Neural progenitor cell (in vitro differentiated cells): ENCODE results near the gene BOLA3. TPM values are rescaled to one million over a fixed set of nuclear protein-coding genes. Genes with fewer than 3 reads are reported as not detected.

Source experiments
- DNase-seq: peaks from one replicate; pipeline ENCODE4 v3.0.0-alpha.2; 2016; ENCODE audit warnings: low spot score
- H2AFZ ChIP-seq: fragments of 200-600 bp; sonication (generic); replicated peaks from 2 replicates; pipeline ENCODE4 v1.6.1; 2016; ENCODE audit warnings: antibody characterized with exemption
- H3F3A ChIP-seq: fragments of 200-600 bp; sonication (generic); 2 replicates; pipeline ENCODE4 v1.6.1; 2016; ENCODE audit warnings: antibody characterized with exemption, low read depth
- H3K27ac ChIP-seq: fragments of 200-600 bp; sonication (generic); 2 replicates; pipeline ENCODE4 v1.5.1; 2016; ENCODE audit warnings: mild to moderate bottlenecking
- H3K27me3 ChIP-seq: fragments of 200-600 bp; sonication (generic); 2 replicates; pipeline ENCODE4 v1.6.1; 2016; ENCODE audit warnings: mild to moderate bottlenecking, moderate library complexity
- H3K36me3 ChIP-seq: fragments of 200-600 bp; sonication (generic); 2 replicates; pipeline ENCODE4 v1.5.1; 2016
- H3K4me1 ChIP-seq: fragments of 200-600 bp; sonication (generic); 2 replicates; pipeline ENCODE4 v1.6.1; 2016; ENCODE audit warnings: mixed run types
- H3K4me2 ChIP-seq: fragments of 200-600 bp; sonication (generic); 2 replicates; pipeline ENCODE4 v1.6.1; 2016
- H3K4me3 ChIP-seq: fragments of 200-600 bp; sonication (generic); 2 replicates; pipeline ENCODE4 v1.5.1; 2016
- H3K79me2 ChIP-seq: fragments of 200-600 bp; sonication (generic); 2 replicates; pipeline ENCODE4 v1.6.1; 2016; ENCODE audit warnings: low read depth
- H3K9ac ChIP-seq: fragments of 200-600 bp; sonication (generic); 2 replicates; pipeline ENCODE4 v1.6.1; 2016
- H3K9me3 ChIP-seq: fragments of 200-600 bp; sonication (generic); 2 replicates; pipeline ENCODE4 v1.5.1; 2016; ENCODE audit warnings: low read depth
- H4K20me1 ChIP-seq: fragments of 200-600 bp; sonication (generic); 2 replicates; pipeline ENCODE4 v1.6.1; 2016; ENCODE audit warnings: low read depth
- H3K27ac Mint-ChIP-seq: 3 replicates; pipeline ENCODE4 v1.8.0; 2021; ENCODE audit warnings: mixed read lengths
- H3K27me3 Mint-ChIP-seq: 2 replicates; pipeline ENCODE4 v1.8.0; 2022; ENCODE audit warnings: low read depth, mild to moderate bottlenecking, inconsistent platforms, moderate library complexity, mixed read lengths; ENCODE audit not compliant: insufficient read depth
- H3K36me3 Mint-ChIP-seq: 3 replicates; pipeline ENCODE4 v1.8.0; 2021; ENCODE audit warnings: mixed read lengths
- H3K4me1 Mint-ChIP-seq: 3 replicates; pipeline ENCODE4 v1.8.0; 2021; ENCODE audit warnings: mixed read lengths
- H3K4me3 Mint-ChIP-seq: 3 replicates; pipeline ENCODE4 v1.8.0; 2021; ENCODE audit warnings: mild to moderate bottlenecking, moderate library complexity, mixed read lengths
- H3K9me3 Mint-ChIP-seq: 3 replicates; pipeline ENCODE4 v1.8.0; 2020; ENCODE audit warnings: mixed read lengths
- CTCF ChIP-seq: fragments of 200-600 bp; sonication (generic); IDR thresholded peaks from 2 replicates; pipeline ENCODE4 v1.5.1; 2017; ENCODE audit warnings: antibody characterized with exemption, mild to moderate bottlenecking
- EZH2 ChIP-seq: fragments of 200-600 bp; sonication (generic); IDR thresholded peaks from 2 replicates; pipeline ENCODE4 v1.6.1; 2017; ENCODE audit warnings: antibody characterized with exemption, mild to moderate bottlenecking, moderate library complexity
- EZH2phosphoT487 ChIP-seq: fragments of 200-600 bp; sonication (generic); IDR thresholded peaks from 2 replicates; pipeline ENCODE4 v1.6.1; 2017; ENCODE audit warnings: antibody characterized with exemption
- total RNA-seq: library from RNA; depleted of rRNA; stranded (reverse); fragments of >200 nt; gene quantifications from 2 replicates; pipeline ENCODE4 v1.2.3, GENCODE V29; 2015; ENCODE audit warnings: low replicate concordance

BOLA3 gene
- total RNA-seq, 1 donor from 2014 or later: 76.5 TPM

- H3F3A ChIP-seq: no peaks in the 10 kb centered on the region
- H3K36me3 ChIP-seq: no peaks in the 10 kb centered on the region
- H3K9ac ChIP-seq: no peak overlapping the region
- TF ChIP-seq EZH2: no peak
- TF ChIP-seq CTCF: no peak
- no peak overlapping the region for H2AFZ ChIP-seq
- DNase-seq: no peak
- Mint-ChIP-seq H3K27me3 (peaks cover 3% of the 10 kb centered on the region), H3K36me3 (peaks cover 32% of the 10 kb centered on the region), H3K27ac (no peak overlapping the region), H3K4me1 (peaks cover 2% of the 10 kb centered on the region), H3K4me3 (no peak overlapping the region), H3K9me3 (no peaks in the 10 kb centered on the region)
- H3K4me2 ChIP-seq: no peak overlapping the region
- no peak overlapping the region for H3K4me3 ChIP-seq
- H3K27ac ChIP-seq: no peak overlapping the region
- peaks cover 19% of the 10 kb centered on the region for H3K4me1 ChIP-seq
- H4K20me1 ChIP-seq: no peaks in the 10 kb centered on the region
- no peaks in the 10 kb centered on the region for H3K79me2 ChIP-seq
- no peaks in the 10 kb centered on the region for H3K9me3 ChIP-seq
- no peaks in the 10 kb centered on the region for H3K27me3 ChIP-seq
Observed at GRCh38 chr2:74103763-74104162, 43.9 kb downstream of the BOLA3 start.

- no peaks in the 10 kb centered on the region for H4K20me1 ChIP-seq
- H3F3A ChIP-seq: no peaks in the 10 kb centered on the region
- no peaks in the 10 kb centered on the region for H3K27me3 ChIP-seq
- Mint-ChIP-seq H3K9me3 (no peaks in the 10 kb centered on the region), H3K4me1 (peaks cover 2% of the 10 kb centered on the region), H3K27ac (no peak overlapping the region), H3K27me3 (peaks cover 3% of the 10 kb centered on the region), H3K4me3 (no peak overlapping the region), H3K36me3 (peaks cover 33% of the 10 kb centered on the region)
- H3K4me1 ChIP-seq: peaks cover 18% of the 10 kb centered on the region
- H3K9me3 ChIP-seq: no peaks in the 10 kb centered on the region
- H3K79me2 ChIP-seq: no peaks in the 10 kb centered on the region
- no peak overlapping the region for H3K27ac ChIP-seq
- no peak overlapping the region for H3K4me2 ChIP-seq
- H3K4me3 ChIP-seq: no peak overlapping the region
- TF ChIP-seq EZH2phosphoT487 (no peak), CTCF (no peak), EZH2 (no peak)
- no peak for DNase-seq
- H3K36me3 ChIP-seq: no peaks in the 10 kb centered on the region
- H2AFZ ChIP-seq: no peak overlapping the region
- H3K9ac ChIP-seq: no peak overlapping the region
Observed at GRCh38 chr2:74102516-74102915, 45.2 kb downstream of the BOLA3 start.

GRCh38 chr2:74101574-74102300 is 46.0 kb downstream of the BOLA3 start:
- peaks cover 11% of the 10 kb centered on the region for H3K4me1 ChIP-seq
- no peak overlapping the region for H3K27ac ChIP-seq
- no peak for DNase-seq
- H3K27me3 Mint-ChIP-seq: peaks cover 3% of the 10 kb centered on the region
- peaks cover 33% of the 10 kb centered on the region for H3K36me3 Mint-ChIP-seq
- H3K36me3 ChIP-seq: no peaks in the 10 kb centered on the region
- no peaks in the 10 kb centered on the region for H3K79me2 ChIP-seq
- H3K4me3 ChIP-seq: no peak overlapping the region
- H3K27ac Mint-ChIP-seq: no peak overlapping the region
- H2AFZ ChIP-seq: no peak overlapping the region
- no peaks in the 10 kb centered on the region for H3K27me3 ChIP-seq
- H3K9me3 ChIP-seq: no peaks in the 10 kb centered on the region
- no peak overlapping the region for H3K4me3 Mint-ChIP-seq
- H4K20me1 ChIP-seq: no peaks in the 10 kb centered on the region
- no peaks in the 10 kb centered on the region for H3F3A ChIP-seq
- no peaks in the 10 kb centered on the region for H3K4me1 Mint-ChIP-seq
- no peak overlapping the region for H3K9ac ChIP-seq
- no peak for TF ChIP-seq CTCF
- no peak for TF ChIP-seq EZH2
- no peak for TF ChIP-seq EZH2phosphoT487
- no peaks in the 10 kb centered on the region for H3K9me3 Mint-ChIP-seq
- H3K4me2 ChIP-seq: no peak overlapping the region
